ENCODE results near the gene NCKAP1.

- TF ChIP-seq CTCF (IDR thresholded peaks at IDR 0.05): no peak
- no peak for TF ChIP-seq POLR2A (IDR thresholded peaks at IDR 0.05)
- no peak for TF ChIP-seq EP300 (IDR thresholded peaks at IDR 0.05)
- no peak for TF ChIP-seq POLR2AphosphoS5 (IDR thresholded peaks at IDR 0.05)
Observed at GRCh38 chr2:182952741-182953450, 85.4 kb downstream of the NCKAP1 start.

All from suprapubic skin (tissue), 4 donors.